ENCODE measurements around the gene TMEM132D. TPM values are rescaled to one million over a fixed set of nuclear protein-coding genes. Genes with fewer than 3 reads are reported as not detected.

TMEM132D gene
- total RNA-seq, 1 experiment from 2014 or later: 1.4 TPM

DNA sequence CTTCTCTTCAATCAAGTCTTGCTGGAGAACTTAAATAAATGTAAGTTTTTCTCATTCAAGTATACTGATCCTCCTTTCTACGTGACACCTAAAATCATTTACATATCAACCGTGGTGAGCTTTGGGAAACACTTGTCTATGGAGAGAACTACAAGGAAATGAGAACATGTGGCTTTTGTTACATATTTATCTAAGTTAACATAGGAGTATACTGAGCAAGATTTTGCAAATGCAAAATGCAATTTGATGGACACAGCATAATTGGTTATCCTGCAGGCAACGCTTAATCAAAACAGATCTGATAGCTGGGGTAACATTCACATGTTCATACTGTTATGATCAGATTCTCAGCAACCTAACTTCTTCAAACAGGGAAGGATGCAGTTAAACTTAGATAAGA is 376.3 kb downstream of the TMEM132D start:
- Mint-ChIP-seq H3K36me3 (peaks cover 68% of the 10 kb centered on the region), H3K4me3 (no peak overlapping the region), H3K4me1 (no peaks in the 10 kb centered on the region), H3K27me3 (ENCODE audit: low read depth) (peaks cover 13% of the 10 kb centered on the region), H3K27ac (no peak overlapping the region), H3K9me3 (peaks cover 67% of the 10 kb centered on the region)
- DNase-seq (ENCODE audit: low spot score) (no peak), ATAC-seq (no peak)
- TF ChIP-seq, protein P1, sequence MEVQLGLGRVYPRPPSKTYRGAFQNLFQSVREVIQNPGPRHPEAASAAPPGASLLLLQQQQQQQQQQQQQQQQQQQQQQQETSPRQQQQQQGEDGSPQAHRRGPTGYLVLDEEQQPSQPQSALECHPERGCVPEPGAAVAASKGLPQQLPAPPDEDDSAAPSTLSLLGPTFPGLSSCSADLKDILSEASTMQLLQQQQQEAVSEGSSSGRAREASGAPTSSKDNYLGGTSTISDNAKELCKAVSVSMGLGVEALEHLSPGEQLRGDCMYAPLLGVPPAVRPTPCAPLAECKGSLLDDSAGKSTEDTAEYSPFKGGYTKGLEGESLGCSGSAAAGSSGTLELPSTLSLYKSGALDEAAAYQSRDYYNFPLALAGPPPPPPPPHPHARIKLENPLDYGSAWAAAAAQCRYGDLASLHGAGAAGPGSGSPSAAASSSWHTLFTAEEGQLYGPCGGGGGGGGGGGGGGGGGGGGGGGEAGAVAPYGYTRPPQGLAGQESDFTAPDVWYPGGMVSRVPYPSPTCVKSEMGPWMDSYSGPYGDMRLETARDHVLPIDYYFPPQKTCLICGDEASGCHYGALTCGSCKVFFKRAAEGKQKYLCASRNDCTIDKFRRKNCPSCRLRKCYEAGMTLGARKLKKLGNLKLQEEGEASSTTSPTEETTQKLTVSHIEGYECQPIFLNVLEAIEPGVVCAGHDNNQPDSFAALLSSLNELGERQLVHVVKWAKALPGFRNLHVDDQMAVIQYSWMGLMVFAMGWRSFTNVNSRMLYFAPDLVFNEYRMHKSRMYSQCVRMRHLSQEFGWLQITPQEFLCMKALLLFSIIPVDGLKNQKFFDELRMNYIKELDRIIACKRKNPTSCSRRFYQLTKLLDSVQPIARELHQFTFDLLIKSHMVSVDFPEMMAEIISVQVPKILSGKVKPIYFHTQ (CRISPR knock-in tag; IDR thresholded peaks at IDR 0.05): no peak
- TF ChIP-seq SMAD4 (CRISPR knock-in tag; IDR thresholded peaks at IDR 0.05) (no peak), GRHL2 (CRISPR knock-in tag; IDR thresholded peaks at IDR 0.05; ENCODE audit: insufficient replicate concordance, severe bottlenecking) (no peak), FOXJ3 (CRISPR knock-in tag; IDR thresholded peaks at IDR 0.05; ENCODE audit: borderline replicate concordance) (no peak), OVOL2 (CRISPR knock-in tag; IDR thresholded peaks at IDR 0.05; ENCODE audit: borderline replicate concordance) (no peak), CREM (CRISPR knock-in tag; IDR thresholded peaks at IDR 0.05) (no peak), NR2C2 (CRISPR knock-in tag; IDR thresholded peaks at IDR 0.05) (no peak), GTF2I (CRISPR knock-in tag; conservative IDR thresholded peaks at IDR 0.05) (no peak), ESRRA (CRISPR knock-in tag; IDR thresholded peaks at IDR 0.05; ENCODE audit: borderline replicate concordance) (no peak), ZNF423 (CRISPR knock-in tag; IDR thresholded peaks at IDR 0.05) (no peak)
- TF ChIP-seq, protein P2, sequence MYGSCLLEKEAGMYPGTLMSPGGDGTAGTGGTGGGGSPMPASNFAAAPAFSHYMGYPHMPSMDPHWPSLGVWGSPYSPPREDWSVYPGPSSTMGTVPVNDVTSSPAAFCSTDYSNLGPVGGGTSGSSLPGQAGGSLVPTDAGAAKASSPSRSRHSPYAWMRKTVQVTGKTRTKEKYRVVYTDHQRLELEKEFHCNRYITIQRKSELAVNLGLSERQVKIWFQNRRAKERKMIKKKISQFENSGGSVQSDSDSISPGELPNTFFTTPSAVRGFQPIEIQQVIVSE (CRISPR knock-in tag; IDR thresholded peaks at IDR 0.05; ENCODE audit: borderline replicate concordance): no peak
- TF ChIP-seq, protein P3, sequence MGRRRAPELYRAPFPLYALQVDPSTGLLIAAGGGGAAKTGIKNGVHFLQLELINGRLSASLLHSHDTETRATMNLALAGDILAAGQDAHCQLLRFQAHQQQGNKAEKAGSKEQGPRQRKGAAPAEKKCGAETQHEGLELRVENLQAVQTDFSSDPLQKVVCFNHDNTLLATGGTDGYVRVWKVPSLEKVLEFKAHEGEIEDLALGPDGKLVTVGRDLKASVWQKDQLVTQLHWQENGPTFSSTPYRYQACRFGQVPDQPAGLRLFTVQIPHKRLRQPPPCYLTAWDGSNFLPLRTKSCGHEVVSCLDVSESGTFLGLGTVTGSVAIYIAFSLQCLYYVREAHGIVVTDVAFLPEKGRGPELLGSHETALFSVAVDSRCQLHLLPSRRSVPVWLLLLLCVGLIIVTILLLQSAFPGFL (CRISPR knock-in tag; IDR thresholded peaks at IDR 0.05; ENCODE audit: borderline replicate concordance): no peak
- TF ChIP-seq, protein P4, sequence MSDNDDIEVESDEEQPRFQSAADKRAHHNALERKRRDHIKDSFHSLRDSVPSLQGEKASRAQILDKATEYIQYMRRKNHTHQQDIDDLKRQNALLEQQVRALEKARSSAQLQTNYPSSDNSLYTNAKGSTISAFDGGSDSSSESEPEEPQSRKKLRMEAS (CRISPR knock-in tag; IDR thresholded peaks at IDR 0.05): no peak
- TF ChIP-seq, protein P5, sequence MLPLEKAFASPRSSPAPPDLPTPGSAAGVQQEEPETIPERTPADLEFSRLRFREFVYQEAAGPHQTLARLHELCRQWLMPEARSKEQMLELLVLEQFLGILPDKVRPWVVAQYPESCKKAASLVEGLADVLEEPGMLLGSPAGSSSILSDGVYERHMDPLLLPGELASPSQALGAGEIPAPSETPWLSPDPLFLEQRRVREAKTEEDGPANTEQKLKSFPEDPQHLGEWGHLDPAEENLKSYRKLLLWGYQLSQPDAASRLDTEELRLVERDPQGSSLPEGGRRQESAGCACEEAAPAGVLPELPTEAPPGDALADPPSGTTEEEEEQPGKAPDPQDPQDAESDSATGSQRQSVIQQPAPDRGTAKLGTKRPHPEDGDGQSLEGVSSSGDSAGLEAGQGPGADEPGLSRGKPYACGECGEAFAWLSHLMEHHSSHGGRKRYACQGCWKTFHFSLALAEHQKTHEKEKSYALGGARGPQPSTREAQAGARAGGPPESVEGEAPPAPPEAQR (CRISPR knock-in tag; IDR thresholded peaks at IDR 0.05): no peak
- ChIA-PET POLR2A (no interaction called here), CTCF (no interaction called here)

DNA sequence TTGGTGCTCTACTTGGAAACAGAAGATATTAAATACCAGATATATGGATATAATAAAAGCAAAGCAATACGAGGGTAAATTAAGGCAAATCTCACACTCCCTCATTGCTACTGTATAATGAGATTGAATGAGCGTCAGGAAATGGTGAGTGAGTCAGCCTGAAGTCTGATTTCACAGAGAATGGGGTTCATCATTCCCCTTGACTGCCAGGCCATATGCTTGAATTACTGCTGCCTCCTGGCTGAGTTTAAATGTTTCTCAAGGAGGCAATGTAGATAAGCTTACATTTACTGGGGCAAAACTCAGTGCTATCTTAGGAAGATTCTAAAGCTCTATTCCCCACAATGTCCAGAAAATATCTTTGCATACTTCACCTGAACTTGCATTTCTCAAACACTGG is 380.2 kb downstream of the TMEM132D start:
- no peak overlapping the region for H3K4me3 Mint-ChIP-seq
- H3K4me1 Mint-ChIP-seq: no peaks in the 10 kb centered on the region
- ChIA-PET POLR2A (no interaction called here), CTCF (no interaction called here)
- H3K9me3 Mint-ChIP-seq: peaks cover 67% of the 10 kb centered on the region
- DNase-seq (ENCODE audit: low spot score): no peak
- peaks cover 8% of the 10 kb centered on the region; the same call in 1 of the 2 replicates for H3K27me3 Mint-ChIP-seq (ENCODE audit: low read depth)
- peaks cover 57% of the 10 kb centered on the region for H3K36me3 Mint-ChIP-seq
- no peak overlapping the region for H3K27ac Mint-ChIP-seq
- ATAC-seq: no peak
- no peak for TF ChIP-seq SMAD3 (CRISPR knock-in tag; IDR thresholded peaks at IDR 0.05; ENCODE audit: borderline replicate concordance)

DNA sequence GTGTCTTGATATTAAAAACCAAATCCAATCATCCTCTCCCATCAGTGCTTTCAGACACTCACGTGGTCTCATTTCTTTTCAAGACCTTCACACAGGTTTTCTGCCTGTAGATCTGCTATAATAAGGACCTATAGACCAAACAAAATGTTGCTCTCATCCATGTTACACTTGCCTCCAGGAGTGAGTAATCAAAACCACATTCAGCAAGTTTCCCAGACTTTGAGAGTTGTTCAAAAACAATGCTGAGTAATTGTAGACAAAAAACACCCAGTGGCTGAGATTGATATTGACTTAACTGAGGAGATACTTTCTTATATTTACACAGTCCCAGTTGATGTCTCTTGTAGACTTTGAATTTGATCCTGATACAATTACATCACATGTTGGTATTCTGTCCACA is 383.1 kb downstream of the TMEM132D start:
- CTCF ChIA-PET: no interaction called here
- TF ChIP-seq ZNF138 (CRISPR knock-in tag; conservative IDR thresholded peaks at IDR 0.05) (no peak), GABPB1 (CRISPR knock-in tag; IDR thresholded peaks at IDR 0.05) (no peak)
- TF ChIP-seq, protein P6, sequence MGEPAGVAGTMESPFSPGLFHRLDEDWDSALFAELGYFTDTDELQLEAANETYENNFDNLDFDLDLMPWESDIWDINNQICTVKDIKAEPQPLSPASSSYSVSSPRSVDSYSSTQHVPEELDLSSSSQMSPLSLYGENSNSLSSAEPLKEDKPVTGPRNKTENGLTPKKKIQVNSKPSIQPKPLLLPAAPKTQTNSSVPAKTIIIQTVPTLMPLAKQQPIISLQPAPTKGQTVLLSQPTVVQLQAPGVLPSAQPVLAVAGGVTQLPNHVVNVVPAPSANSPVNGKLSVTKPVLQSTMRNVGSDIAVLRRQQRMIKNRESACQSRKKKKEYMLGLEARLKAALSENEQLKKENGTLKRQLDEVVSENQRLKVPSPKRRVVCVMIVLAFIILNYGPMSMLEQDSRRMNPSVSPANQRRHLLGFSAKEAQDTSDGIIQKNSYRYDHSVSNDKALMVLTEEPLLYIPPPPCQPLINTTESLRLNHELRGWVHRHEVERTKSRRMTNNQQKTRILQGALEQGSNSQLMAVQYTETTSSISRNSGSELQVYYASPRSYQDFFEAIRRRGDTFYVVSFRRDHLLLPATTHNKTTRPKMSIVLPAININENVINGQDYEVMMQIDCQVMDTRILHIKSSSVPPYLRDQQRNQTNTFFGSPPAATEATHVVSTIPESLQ (CRISPR knock-in tag; IDR thresholded peaks at IDR 0.05): no peak
- TF ChIP-seq, protein P7, sequence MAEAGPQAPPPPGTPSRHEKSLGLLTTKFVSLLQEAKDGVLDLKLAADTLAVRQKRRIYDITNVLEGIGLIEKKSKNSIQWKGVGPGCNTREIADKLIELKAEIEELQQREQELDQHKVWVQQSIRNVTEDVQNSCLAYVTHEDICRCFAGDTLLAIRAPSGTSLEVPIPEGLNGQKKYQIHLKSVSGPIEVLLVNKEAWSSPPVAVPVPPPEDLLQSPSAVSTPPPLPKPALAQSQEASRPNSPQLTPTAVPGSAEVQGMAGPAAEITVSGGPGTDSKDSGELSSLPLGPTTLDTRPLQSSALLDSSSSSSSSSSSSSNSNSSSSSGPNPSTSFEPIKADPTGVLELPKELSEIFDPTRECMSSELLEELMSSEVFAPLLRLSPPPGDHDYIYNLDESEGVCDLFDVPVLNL (CRISPR knock-in tag; IDR thresholded peaks at IDR 0.05; ENCODE audit: borderline replicate concordance, low read depth): no peak
- TF ChIP-seq, protein P1 (CRISPR knock-in tag; IDR thresholded peaks at IDR 0.05): no peak

More for the DNA sequence above, 383.1 kb downstream of the TMEM132D start:
- Mint-ChIP-seq H3K9me3 (peaks cover 71% of the 10 kb centered on the region), H3K4me1 (no peaks in the 10 kb centered on the region), H3K27me3 (ENCODE audit: low read depth) (peaks cover 6% of the 10 kb centered on the region; the same call in 1 of the 2 replicates), H3K36me3 (peaks cover 61% of the 10 kb centered on the region), H3K4me3 (no peak overlapping the region), H3K27ac (no peak overlapping the region)
- no peak for DNase-seq (ENCODE audit: low spot score)
- no peak for ATAC-seq
- POLR2A ChIA-PET: no interaction called here

Measured in WTC11 (cell line).